Body of pancreas (tissue), 4 donors: ENCODE results near the gene VSTM4. TPM values are rescaled to one million over a fixed set of nuclear protein-coding genes. Genes with fewer than 3 reads are reported as not detected.

Source experiments
- ATAC-seq: fragments of 150-250 bp; one replicate; pipeline ENCODE4 v1.9.1; 2016
- DNase-seq, 4 donors: peaks; one replicate each; pipeline ENCODE4 v3.0.0-alpha.2; 2019
- H3K27ac ChIP-seq, 4 donors: fragments of 200-600 bp; sonication (generic); 1 replicate in 3 of 4; 2 replicates in 1 of 4; pipeline versions ENCODE4 v1.5.1 to v1.6.1; 2016 to 2019; ENCODE audit warnings: mild to moderate bottlenecking in 1 of 4, mixed read lengths in 1 of 4, moderate library complexity in 1 of 4
- H3K27me3 ChIP-seq, 2 donors: fragments of 200-600 bp; sonication (generic); one replicate each; pipeline ENCODE4 v1.6.0; 2016; ENCODE audit warnings: mild to moderate bottlenecking in 1 of 2
- H3K36me3 ChIP-seq, 2 donors: fragments of 200-600 bp; sonication (generic); replicated peaks in 1 of 2; 2 replicates each; pipeline ENCODE4 v1.5.1; 2016; ENCODE audit warnings: low read depth in 2 of 2; ENCODE audit not compliant: insufficient read depth in 1 of 2
- H3K4me1 ChIP-seq: fragments of 200-600 bp; sonication (generic); one replicate; pipeline ENCODE4 v1.6.0; 2016
- H3K4me3 ChIP-seq, 2 donors: fragments of 200-600 bp; sonication (generic); 1 replicate in 1 of 2; 2 replicates in 1 of 2; pipeline ENCODE4 v1.5.1; 2016 to 2019
- H3K9me3 ChIP-seq, 3 donors: fragments of 200-600 bp; sonication (generic); 1 replicate in 2 of 3; 2 replicates in 1 of 3; pipeline ENCODE4 v1.5.1; 2016
- POLR2A ChIP-seq, 3 donors: fragments of 450-650 bp; IDR thresholded peaks; one replicate each; pipeline ENCODE4 v1.6.1; 2016; ENCODE audit warnings: antibody characterized with exemption in 3 of 3, mild to moderate bottlenecking in 2 of 3
- WGBS, 2 donors: methylation state at CpG; one replicate each; pipeline ENCODE4 v1.1.5; 2017; 5-methylcytosine and 5-hydroxymethylcytosine counted together
- intact Hi-C: fragments of 100-400 bp; cut with DNase I; formaldehyde crosslinking; loops from one replicate; pipeline ENCODE4 v1.15.1; 2023
- total RNA-seq, 2 donors: library from RNA; depleted of rRNA; stranded (reverse); fragments of >200 nt; gene quantifications; one replicate each; pipeline ENCODE4 v1.1.0, GENCODE V29; 2016
- TF ChIP-seq, protein P1 (sequence below), 7 experiments: fragments of 450-650 bp in 4 of 7; fragments of 200-600 bp in 3 of 7; sonication (generic) in 3 of 7; IDR thresholded peaks; one replicate each; pipeline ENCODE4 v1.5.1; 2016 to 2019; ENCODE audit warnings: antibody characterized with exemption in 7 of 7

Gene VSTM4
- total RNA-seq, 2 donors from 2014 or later: 3.4 to 5.6 TPM

DNA sequence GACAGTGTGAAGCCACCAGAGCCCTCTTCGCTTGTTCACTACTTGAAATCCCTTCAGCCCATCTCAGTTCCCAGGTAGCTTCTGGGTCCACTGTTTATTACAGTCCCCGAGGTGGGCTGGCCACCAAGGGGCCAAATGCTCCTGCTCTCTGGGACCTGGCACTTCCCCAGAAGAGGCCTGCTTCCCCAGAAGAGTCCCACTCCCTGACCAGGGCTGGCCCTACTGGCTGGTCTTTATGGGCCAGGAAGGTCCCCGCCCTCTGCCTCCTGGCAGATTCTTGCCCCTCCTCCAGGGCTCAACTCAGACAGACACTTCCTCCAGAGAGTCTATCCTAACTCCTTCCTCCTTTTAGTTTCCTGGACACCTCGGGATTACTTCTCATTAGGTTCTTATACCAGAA lies 105.0 kb downstream of the VSTM4 start:
- Histone ChIP-seq H3K9me3 (no peaks in the 10 kb centered on the region), H3K36me3 (no peaks in the 10 kb centered on the region), H3K4me3 (no peak overlapping the region), H3K27me3 (no peaks in the 10 kb centered on the region), H3K27ac (no peak overlapping the region), H3K4me1 (no peaks in the 10 kb centered on the region)
- DNase-seq (no peak), ATAC-seq (no peak)
- WGBS, 2 donors: 56 to 64% methylated on average over 4 of the region's 4 CpGs
- TF ChIP-seq, protein P1, sequence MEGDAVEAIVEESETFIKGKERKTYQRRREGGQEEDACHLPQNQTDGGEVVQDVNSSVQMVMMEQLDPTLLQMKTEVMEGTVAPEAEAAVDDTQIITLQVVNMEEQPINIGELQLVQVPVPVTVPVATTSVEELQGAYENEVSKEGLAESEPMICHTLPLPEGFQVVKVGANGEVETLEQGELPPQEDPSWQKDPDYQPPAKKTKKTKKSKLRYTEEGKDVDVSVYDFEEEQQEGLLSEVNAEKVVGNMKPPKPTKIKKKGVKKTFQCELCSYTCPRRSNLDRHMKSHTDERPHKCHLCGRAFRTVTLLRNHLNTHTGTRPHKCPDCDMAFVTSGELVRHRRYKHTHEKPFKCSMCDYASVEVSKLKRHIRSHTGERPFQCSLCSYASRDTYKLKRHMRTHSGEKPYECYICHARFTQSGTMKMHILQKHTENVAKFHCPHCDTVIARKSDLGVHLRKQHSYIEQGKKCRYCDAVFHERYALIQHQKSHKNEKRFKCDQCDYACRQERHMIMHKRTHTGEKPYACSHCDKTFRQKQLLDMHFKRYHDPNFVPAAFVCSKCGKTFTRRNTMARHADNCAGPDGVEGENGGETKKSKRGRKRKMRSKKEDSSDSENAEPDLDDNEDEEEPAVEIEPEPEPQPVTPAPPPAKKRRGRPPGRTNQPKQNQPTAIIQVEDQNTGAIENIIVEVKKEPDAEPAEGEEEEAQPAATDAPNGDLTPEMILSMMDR (IDR thresholded peaks at IDR 0.05): no peak
- no peak for TF ChIP-seq POLR2A (IDR thresholded peaks at IDR 0.05)
- intact Hi-C loops: no loop called here

DNA sequence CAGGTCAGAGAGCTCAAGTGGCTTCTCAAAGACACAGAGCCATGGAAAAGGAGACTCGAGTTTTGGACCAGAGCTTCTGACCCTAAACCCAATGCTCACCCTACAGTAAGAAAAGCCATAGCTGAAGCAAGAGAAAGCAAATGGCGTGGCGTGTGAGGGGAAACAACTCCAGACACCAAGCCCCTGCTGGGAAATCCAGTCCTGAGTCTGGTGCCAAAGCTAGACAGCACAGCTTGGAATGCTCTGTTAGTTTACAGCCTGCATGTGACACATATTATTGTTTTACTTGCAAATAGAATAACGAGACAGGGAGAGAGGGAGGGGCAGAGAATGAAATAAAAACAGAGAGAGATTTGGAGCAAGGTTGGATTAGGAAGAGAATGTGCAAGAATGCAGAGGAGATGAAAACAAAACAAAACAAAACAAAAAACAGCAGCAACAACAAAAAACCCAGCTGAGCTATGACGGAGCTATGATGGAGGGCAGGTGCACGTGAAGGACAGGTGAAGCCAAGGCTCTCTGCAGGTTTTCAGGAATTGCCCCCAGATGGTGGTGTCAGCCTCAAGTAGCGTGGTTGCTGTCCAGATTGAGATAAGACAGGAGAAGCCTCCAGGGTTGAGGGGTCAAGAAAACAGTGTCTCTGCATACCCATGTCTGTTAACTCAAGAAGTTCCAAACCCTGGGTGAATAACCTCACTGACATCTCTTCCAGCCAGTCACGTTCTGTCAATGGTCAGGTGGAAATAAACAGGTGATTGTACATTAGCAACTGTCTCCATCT lies 105.9 kb downstream of the VSTM4 start:
- H3K27ac ChIP-seq: no peak overlapping the region
- TF ChIP-seq POLR2A (IDR thresholded peaks at IDR 0.05): no peak
- TF ChIP-seq, protein P1 (IDR thresholded peaks at IDR 0.05): no peak
- no peaks in the 10 kb centered on the region for H3K36me3 ChIP-seq
- no peak overlapping the region for H3K4me3 ChIP-seq
- no peaks in the 10 kb centered on the region for H3K9me3 ChIP-seq
- H3K27me3 ChIP-seq: no peaks in the 10 kb centered on the region
- ATAC-seq (no peak), DNase-seq (no peak)
- intact Hi-C loops: no loop called here
- no peaks in the 10 kb centered on the region for H3K4me1 ChIP-seq
- 41 to 42% methylated on average over 8 of the region's 8 CpGs for WGBS, 2 donors

DNA sequence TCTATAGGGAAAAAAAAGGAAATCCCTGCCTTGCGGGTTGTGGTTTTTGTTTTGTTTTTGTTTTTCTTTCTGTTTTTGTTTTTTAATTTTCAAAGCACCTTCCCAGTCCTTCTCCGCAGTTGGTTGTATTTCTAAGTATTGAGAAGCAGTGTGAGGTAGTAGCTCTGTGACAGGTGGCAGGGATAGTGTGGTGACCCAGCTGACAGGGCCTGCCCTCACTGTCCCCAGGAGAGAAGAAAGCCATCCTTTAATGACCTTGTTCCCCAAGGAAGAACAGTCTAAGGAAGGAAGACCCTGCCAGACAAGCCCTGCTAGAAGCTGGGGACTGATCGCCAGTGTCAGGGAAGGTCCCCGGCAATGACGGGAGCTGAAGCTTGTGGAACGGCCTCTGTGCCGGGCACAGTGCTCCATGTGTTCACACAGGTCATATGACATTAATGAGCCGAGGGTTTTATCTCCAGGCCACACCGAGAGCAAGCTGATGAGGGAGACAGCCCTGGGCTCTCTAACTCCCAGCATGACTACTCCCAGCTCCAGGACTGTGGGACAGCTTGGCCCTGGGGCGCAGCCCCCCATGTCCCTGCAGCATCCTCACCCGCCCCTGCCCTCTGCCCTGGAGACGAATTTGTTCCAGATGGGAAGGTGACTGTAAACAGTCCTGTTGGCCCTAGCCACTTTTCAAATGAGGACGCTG lies 106.7 kb downstream of the VSTM4 start:
- no peaks in the 10 kb centered on the region for H3K9me3 ChIP-seq
- H3K4me3 ChIP-seq: no peak overlapping the region
- H3K27me3 ChIP-seq: no peaks in the 10 kb centered on the region
- DNase-seq: no peak
- 63 to 69% methylated on average over 11 to 13 of the region's 13 CpGs for WGBS, 2 donors
- ATAC-seq: no peak
- H3K27ac ChIP-seq: no peak overlapping the region
- H3K36me3 ChIP-seq: no peaks in the 10 kb centered on the region
- intact Hi-C loops: no loop called here
- TF ChIP-seq, protein P1 (IDR thresholded peaks at IDR 0.05): no peak
- TF ChIP-seq POLR2A (IDR thresholded peaks at IDR 0.05): no peak
- no peaks in the 10 kb centered on the region for H3K4me1 ChIP-seq

GRCh38 chr10:49008091-49008490 lies 107.2 kb downstream of the VSTM4 start:
- no peaks in the 10 kb centered on the region for H3K27me3 ChIP-seq
- H3K9me3 ChIP-seq: no peaks in the 10 kb centered on the region
- no peak for TF ChIP-seq POLR2A (IDR thresholded peaks at IDR 0.05)
- TF ChIP-seq, protein P1 (IDR thresholded peaks at IDR 0.05): no peak
- intact Hi-C loops: no loop called here
- H3K27ac ChIP-seq: no peak overlapping the region
- no peak for DNase-seq
- WGBS, 2 donors: 50 to 57% methylated on average over 1 of the region's 1 CpG
- H3K36me3 ChIP-seq: no peaks in the 10 kb centered on the region
- H3K4me1 ChIP-seq: no peaks in the 10 kb centered on the region
- no peak overlapping the region for H3K4me3 ChIP-seq
- no peak for ATAC-seq
